Keratinocyte (primary cell): ENCODE measurements around the gene CFAP77. TPM values are rescaled to one million over a fixed set of nuclear protein-coding genes. Genes with fewer than 3 reads are reported as not detected.

Experiments used
- DNase-seq: peaks from one replicate; pipeline ENCODE4 v3.0.0-alpha.2; 2011; ENCODE audit warnings: low read depth, missing footprints, low spot score
- FAIRE-seq: peaks from 2 replicates; lab custom pipeline; 2011; peaks lifted over from hg19 to GRCh38; lab: Jason Lieb, UNC
- H2AFZ ChIP-seq: 2 replicates; pipeline ENCODE4 v1.6.0; 2012; ENCODE audit warnings: low read length, control low read depth, inconsistent platforms; ENCODE audit not compliant: control insufficient read depth
- H3K27ac ChIP-seq: 2 replicates; pipeline ENCODE4 v1.5.1; 2011; ENCODE audit warnings: low read length; ENCODE audit not compliant: control insufficient read depth, insufficient read depth
- H3K27me3 ChIP-seq: 3 replicates; pipeline ENCODE4 v1.6.0; 2011; ENCODE audit warnings: low read length; ENCODE audit not compliant: control insufficient read depth, insufficient read depth; ENCODE audit errors: extremely low read depth
- H3K36me3 ChIP-seq, 2 experiments: 2 replicates in 1 of 2; 3 replicates in 1 of 2; pipeline ENCODE4 v1.5.1; 2011; ENCODE audit warnings: low read length in 2 of 2, mild to moderate bottlenecking in 1 of 2; ENCODE audit not compliant: control insufficient read depth in 2 of 2, insufficient read depth in 2 of 2; ENCODE audit errors: extremely low read depth in 1 of 2
- H3K4me1 ChIP-seq: 3 replicates; pipeline ENCODE4 v1.5.1; 2011; ENCODE audit warnings: low read length; ENCODE audit not compliant: control insufficient read depth, insufficient read depth; ENCODE audit errors: extremely low read depth
- H3K4me2 ChIP-seq: 3 replicates; pipeline ENCODE4 v1.6.0; 2011; ENCODE audit warnings: low read depth, low read length; ENCODE audit not compliant: control insufficient read depth, insufficient read depth; ENCODE audit errors: extremely low read depth
- H3K4me3 ChIP-seq, 3 experiments: fragments of 200-600 bp in 1 of 3; sonication (generic) in 1 of 3; 2 replicates in 2 of 3; 3 replicates in 1 of 3; pipeline ENCODE4 v1.5.1; 2011 to 2016; ENCODE audit warnings: low read length in 3 of 3, mild to moderate bottlenecking in 3 of 3, control low read depth in 2 of 3, inconsistent platforms in 1 of 3, low read depth in 1 of 3, mixed read lengths in 1 of 3, mixed run types in 1 of 3, moderate library complexity in 1 of 3; ENCODE audit not compliant: control insufficient read depth in 2 of 3, insufficient read depth in 2 of 3; ENCODE audit errors: extremely low read depth in 1 of 3
- H3K79me2 ChIP-seq: 2 replicates; pipeline ENCODE4 v1.6.0; 2012; ENCODE audit warnings: low read length; ENCODE audit not compliant: control insufficient read depth, insufficient read depth
- H3K9ac ChIP-seq: 3 replicates; pipeline ENCODE4 v1.6.0; 2011; ENCODE audit warnings: low read length; ENCODE audit not compliant: control insufficient read depth, insufficient read depth; ENCODE audit errors: extremely low read depth
- H3K9me1 ChIP-seq: 3 replicates; pipeline ENCODE4 v1.6.0; 2011; ENCODE audit warnings: low read length; ENCODE audit not compliant: control insufficient read depth, insufficient read depth; ENCODE audit errors: extremely low read depth
- H3K9me3 ChIP-seq: 2 replicates; pipeline ENCODE4 v1.5.1; 2012; ENCODE audit warnings: low read depth, low read length; ENCODE audit not compliant: control insufficient read depth
- H4K20me1 ChIP-seq: 3 replicates; pipeline ENCODE4 v1.6.0; 2011; ENCODE audit warnings: low read length; ENCODE audit not compliant: control insufficient read depth, insufficient read depth; ENCODE audit errors: extremely low read depth
- EZH2 ChIP-seq: IDR thresholded peaks from one replicate; pipeline ENCODE4 v1.6.1; 2012; ENCODE audit warnings: inconsistent platforms, mild to moderate bottlenecking, low read length, moderate library complexity
- dilution Hi-C: fragments of 300-500 bp; cut with MboI; formaldehyde crosslinking; loops from one replicate; pipeline ENCODE4 v1.7.0; 2020; ENCODE audit warnings: low sequenced_read_pairs; ENCODE audit not compliant: extremely low pct_ligation_motif_present
- polyA plus RNA-seq, 5 experiments: library from polyadenylated mRNA; depleted of rRNA in 3 of 5; stranded (reverse) in 3 of 5; stranded (forward) in 1 of 5; unstranded in 1 of 5; fragments of >200 nt; gene quantifications; 1 replicate in 1 of 5; 2 replicates in 3 of 5; 3 replicates in 1 of 5; pipeline versions ENCODE4 v1.2.1 to v1.2.3, GENCODE V29; 2011 to 2012; ENCODE audit warnings: missing spikeins in 2 of 5, low read depth in 1 of 5, low replicate concordance in 1 of 5
- TF ChIP-seq, protein P1 (sequence below), 3 experiments: IDR thresholded peaks in 1 of 3; conservative IDR thresholded peaks in 1 of 3; optimal IDR thresholded peaks in 1 of 3; 2 replicates in 2 of 3; 3 replicates in 1 of 3; pipeline versions ENCODE3 to v1.5.1; 2011; ENCODE audit warnings: low read length in 3 of 3, mild to moderate bottlenecking in 3 of 3, moderate library complexity in 2 of 3, control low read depth in 1 of 3, inconsistent platforms in 1 of 3; ENCODE audit not compliant: insufficient read depth in 2 of 3; ENCODE audit errors: extremely low read depth in 1 of 3

CFAP77 gene
- polyA plus RNA-seq, 1 donor (not counting 4 experiments of a cell fraction or from before 2014, with no cell fraction given) = not detected

- dilution Hi-C loops = no loop called here
- H3K9me1 ChIP-seq = no peaks in the 10 kb centered on the region
- H2AFZ ChIP-seq = no peak overlapping the region
- H3K27ac ChIP-seq = no peak overlapping the region
- TF ChIP-seq, protein P1, sequence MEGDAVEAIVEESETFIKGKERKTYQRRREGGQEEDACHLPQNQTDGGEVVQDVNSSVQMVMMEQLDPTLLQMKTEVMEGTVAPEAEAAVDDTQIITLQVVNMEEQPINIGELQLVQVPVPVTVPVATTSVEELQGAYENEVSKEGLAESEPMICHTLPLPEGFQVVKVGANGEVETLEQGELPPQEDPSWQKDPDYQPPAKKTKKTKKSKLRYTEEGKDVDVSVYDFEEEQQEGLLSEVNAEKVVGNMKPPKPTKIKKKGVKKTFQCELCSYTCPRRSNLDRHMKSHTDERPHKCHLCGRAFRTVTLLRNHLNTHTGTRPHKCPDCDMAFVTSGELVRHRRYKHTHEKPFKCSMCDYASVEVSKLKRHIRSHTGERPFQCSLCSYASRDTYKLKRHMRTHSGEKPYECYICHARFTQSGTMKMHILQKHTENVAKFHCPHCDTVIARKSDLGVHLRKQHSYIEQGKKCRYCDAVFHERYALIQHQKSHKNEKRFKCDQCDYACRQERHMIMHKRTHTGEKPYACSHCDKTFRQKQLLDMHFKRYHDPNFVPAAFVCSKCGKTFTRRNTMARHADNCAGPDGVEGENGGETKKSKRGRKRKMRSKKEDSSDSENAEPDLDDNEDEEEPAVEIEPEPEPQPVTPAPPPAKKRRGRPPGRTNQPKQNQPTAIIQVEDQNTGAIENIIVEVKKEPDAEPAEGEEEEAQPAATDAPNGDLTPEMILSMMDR (optimal IDR thresholded peaks at IDR 0.05 in 1 of 3, IDR thresholded peaks at IDR 0.05 in 1 of 3, conservative IDR thresholded peaks at IDR 0.05 in 1 of 3; ENCODE audit: extremely low read depth in 1 of 3, insufficient read depth in 2 of 3, low read length in 3 of 3) = no peak
- TF ChIP-seq EZH2 = no peak
- H3K9ac ChIP-seq = no peak overlapping the region
- no peaks in the 10 kb centered on the region for H4K20me1 ChIP-seq
- FAIRE-seq (no peak), DNase-seq (no peak)
- H3K4me3 ChIP-seq = no peak overlapping the region
- H3K27me3 ChIP-seq = peaks cover 12% of the 10 kb centered on the region
- H3K4me2 ChIP-seq = no peak overlapping the region
- no peaks in the 10 kb centered on the region for H3K36me3 ChIP-seq
- no peaks in the 10 kb centered on the region for H3K4me1 ChIP-seq
- no peaks in the 10 kb centered on the region for H3K79me2 ChIP-seq
- no peaks in the 10 kb centered on the region for H3K9me3 ChIP-seq
Observed at GRCh38 chr9:132518626-132519025, 108.6 kb downstream of the CFAP77 start.

DNA sequence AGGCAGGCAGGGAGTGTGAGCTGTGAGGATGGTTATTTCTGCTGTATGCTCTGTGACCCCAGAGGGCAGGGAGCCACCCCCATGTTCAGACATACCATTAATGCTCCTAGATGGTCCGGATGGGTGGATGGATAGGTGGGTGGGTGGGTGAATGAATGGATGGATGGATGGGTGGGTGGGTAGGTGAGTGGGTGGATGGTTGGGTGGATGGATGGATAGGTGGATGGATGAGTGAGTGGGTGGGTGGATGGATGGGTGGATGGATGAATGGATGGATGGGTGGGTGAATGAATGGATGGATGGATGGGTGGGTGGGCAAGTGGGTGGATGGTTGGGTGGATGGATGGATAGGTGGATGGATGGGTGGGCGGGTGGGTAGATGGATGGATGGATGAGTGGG lies 109.0 kb downstream of the CFAP77 start:
- Histone ChIP-seq H3K4me1 (no peaks in the 10 kb centered on the region), H3K27me3 (peaks cover 10% of the 10 kb centered on the region), H3K79me2 (no peaks in the 10 kb centered on the region), H3K4me3 (no peak overlapping the region), H3K9me3 (no peaks in the 10 kb centered on the region), H3K36me3 (no peaks in the 10 kb centered on the region), H4K20me1 (no peaks in the 10 kb centered on the region), H3K27ac (no peak overlapping the region), H3K4me2 (no peak overlapping the region), H3K9ac (no peak overlapping the region), H3K9me1 (no peaks in the 10 kb centered on the region), H2AFZ (no peak overlapping the region)
- TF ChIP-seq, protein P1 (optimal IDR thresholded peaks at IDR 0.05 in 1 of 3, IDR thresholded peaks at IDR 0.05 in 1 of 3, conservative IDR thresholded peaks at IDR 0.05 in 1 of 3; ENCODE audit: extremely low read depth in 1 of 3, insufficient read depth in 2 of 3, low read length in 3 of 3) = no peak
- TF ChIP-seq EZH2 = no peak
- no peak for DNase-seq
- dilution Hi-C loops = no loop called here
- no peak for FAIRE-seq
